ENCODE results near the gene CDK5RAP3. TPM values are rescaled to one million over a fixed set of nuclear protein-coding genes. Genes with fewer than 3 reads are reported as not detected.

CDK5RAP3 gene
- polyA plus RNA-seq, 1 donor from 2014 or later, result 343 TPM

DNA sequence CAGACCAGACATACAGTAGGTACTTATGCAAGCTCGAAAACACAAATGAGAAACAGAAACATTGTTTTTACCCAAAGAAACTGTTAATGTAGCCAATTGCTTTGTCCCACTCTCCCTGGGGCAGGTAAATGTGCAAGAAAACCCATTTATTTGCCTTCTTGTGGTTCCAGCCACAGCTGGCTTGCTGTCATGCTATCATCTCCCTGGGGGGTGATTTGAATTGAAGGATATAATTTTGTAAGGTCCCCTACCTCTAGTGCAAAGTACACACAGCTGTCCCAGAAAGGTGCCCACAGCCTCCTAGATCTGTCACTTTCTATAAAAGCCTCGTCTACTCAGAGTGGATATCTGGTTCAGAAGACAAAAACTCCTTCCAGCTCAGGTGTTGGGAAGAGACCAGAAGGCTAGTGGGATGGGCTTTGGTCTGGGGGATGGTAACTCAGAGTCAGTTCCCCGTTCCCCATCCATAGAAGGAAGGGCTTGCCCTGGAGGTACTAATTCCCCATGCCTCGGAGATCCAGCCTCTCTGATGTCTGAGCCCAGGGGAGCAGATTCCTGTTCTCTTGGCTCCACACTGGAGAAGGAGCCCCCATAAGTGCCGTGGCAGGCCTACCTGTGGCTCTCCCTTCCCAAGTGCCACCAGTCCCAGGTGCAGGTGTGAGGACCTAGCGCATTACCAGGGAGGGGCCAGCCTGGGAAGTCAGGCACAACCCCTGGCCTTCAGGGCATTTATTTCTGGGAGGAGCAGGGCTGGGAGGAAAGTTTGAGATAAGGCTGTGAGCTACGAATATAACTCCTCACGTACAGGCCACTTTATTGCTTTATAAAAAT lies 10.9 kb upstream of the CDK5RAP3 start:
- TF ChIP-seq SMC3 (conservative IDR thresholded peaks at IDR 0.05; ENCODE audit: poor library complexity) (no peak), POLR2AphosphoS5 (IDR thresholded peaks at IDR 0.05) (no peak), MXI1 (conservative IDR thresholded peaks at IDR 0.05; ENCODE audit: poor library complexity, severe bottlenecking) (no peak), RAD21 (conservative IDR thresholded peaks at IDR 0.05) (no peak), TAF1 (IDR thresholded peaks at IDR 0.05; ENCODE audit: low read depth) (no peak), EZH2 (IDR thresholded peaks at IDR 0.05; ENCODE audit: borderline replicate concordance, insufficient read depth, low read length, poor library complexity, severe bottlenecking) (no peak), EP300 (conservative IDR thresholded peaks at IDR 0.05; ENCODE audit: poor library complexity, severe bottlenecking) (no peak)
- TF ChIP-seq, protein P1, sequence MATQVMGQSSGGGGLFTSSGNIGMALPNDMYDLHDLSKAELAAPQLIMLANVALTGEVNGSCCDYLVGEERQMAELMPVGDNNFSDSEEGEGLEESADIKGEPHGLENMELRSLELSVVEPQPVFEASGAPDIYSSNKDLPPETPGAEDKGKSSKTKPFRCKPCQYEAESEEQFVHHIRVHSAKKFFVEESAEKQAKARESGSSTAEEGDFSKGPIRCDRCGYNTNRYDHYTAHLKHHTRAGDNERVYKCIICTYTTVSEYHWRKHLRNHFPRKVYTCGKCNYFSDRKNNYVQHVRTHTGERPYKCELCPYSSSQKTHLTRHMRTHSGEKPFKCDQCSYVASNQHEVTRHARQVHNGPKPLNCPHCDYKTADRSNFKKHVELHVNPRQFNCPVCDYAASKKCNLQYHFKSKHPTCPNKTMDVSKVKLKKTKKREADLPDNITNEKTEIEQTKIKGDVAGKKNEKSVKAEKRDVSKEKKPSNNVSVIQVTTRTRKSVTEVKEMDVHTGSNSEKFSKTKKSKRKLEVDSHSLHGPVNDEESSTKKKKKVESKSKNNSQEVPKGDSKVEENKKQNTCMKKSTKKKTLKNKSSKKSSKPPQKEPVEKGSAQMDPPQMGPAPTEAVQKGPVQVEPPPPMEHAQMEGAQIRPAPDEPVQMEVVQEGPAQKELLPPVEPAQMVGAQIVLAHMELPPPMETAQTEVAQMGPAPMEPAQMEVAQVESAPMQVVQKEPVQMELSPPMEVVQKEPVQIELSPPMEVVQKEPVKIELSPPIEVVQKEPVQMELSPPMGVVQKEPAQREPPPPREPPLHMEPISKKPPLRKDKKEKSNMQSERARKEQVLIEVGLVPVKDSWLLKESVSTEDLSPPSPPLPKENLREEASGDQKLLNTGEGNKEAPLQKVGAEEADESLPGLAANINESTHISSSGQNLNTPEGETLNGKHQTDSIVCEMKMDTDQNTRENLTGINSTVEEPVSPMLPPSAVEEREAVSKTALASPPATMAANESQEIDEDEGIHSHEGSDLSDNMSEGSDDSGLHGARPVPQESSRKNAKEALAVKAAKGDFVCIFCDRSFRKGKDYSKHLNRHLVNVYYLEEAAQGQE (IDR thresholded peaks at IDR 0.05; ENCODE audit: borderline replicate concordance), result no peak
- TF ChIP-seq, protein P2, sequence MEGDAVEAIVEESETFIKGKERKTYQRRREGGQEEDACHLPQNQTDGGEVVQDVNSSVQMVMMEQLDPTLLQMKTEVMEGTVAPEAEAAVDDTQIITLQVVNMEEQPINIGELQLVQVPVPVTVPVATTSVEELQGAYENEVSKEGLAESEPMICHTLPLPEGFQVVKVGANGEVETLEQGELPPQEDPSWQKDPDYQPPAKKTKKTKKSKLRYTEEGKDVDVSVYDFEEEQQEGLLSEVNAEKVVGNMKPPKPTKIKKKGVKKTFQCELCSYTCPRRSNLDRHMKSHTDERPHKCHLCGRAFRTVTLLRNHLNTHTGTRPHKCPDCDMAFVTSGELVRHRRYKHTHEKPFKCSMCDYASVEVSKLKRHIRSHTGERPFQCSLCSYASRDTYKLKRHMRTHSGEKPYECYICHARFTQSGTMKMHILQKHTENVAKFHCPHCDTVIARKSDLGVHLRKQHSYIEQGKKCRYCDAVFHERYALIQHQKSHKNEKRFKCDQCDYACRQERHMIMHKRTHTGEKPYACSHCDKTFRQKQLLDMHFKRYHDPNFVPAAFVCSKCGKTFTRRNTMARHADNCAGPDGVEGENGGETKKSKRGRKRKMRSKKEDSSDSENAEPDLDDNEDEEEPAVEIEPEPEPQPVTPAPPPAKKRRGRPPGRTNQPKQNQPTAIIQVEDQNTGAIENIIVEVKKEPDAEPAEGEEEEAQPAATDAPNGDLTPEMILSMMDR (IDR thresholded peaks at IDR 0.05; ENCODE audit: poor library complexity, severe bottlenecking), result no peak
- H2AFZ ChIP-seq (ENCODE audit: low read depth, low read length), result no peak overlapping the region
- no peaks in the 10 kb centered on the region for H3K9me2 ChIP-seq (ENCODE audit: insufficient read depth, low read length)
- no peak overlapping the region for H3K4me2 ChIP-seq (ENCODE audit: low read length)
- no peaks in the 10 kb centered on the region for H3K79me2 ChIP-seq (replicated peaks; ENCODE audit: insufficient read depth, low read length)
- H3K27ac ChIP-seq (ENCODE audit: low read length), result no peak overlapping the region
- no peak overlapping the region for H3K9ac ChIP-seq (ENCODE audit: low read length)
- no peaks in the 10 kb centered on the region for H3K27me3 ChIP-seq (ENCODE audit: insufficient read depth, low read depth, low read length)
- H4K20me1 ChIP-seq (ENCODE audit: insufficient read depth), result no peaks in the 10 kb centered on the region
- no peaks in the 10 kb centered on the region for H3K36me3 ChIP-seq (ENCODE audit: insufficient read depth, low read length)
- no peak overlapping the region for H3K4me3 ChIP-seq (ENCODE audit: low read length)
- no peaks in the 10 kb centered on the region for H3F3A ChIP-seq (ENCODE audit: insufficient read depth, low read length, poor library complexity, severe bottlenecking)
- no peaks in the 10 kb centered on the region for H3K9me3 ChIP-seq (ENCODE audit: low read length)

DNA sequence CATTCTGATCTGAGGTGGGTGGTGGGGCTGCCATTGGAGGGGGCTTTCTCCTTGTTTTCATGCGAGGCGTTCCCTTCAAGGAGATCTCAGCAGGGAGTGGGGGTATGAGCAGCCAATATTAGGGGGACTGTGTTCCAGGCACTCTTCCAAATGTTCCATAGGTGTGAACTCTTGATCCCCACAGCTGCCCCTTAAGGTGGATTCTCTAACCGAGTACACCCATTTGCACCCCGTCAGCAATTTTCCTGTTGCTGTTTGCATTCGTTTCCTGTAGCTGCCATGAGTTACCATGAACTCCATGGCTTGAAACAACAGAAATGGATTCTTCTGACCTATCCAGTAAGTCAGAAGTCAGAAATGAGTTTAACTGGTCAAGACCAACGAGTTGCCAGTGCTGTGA lies 9.5 kb upstream of the CDK5RAP3 start:
- H3K9ac ChIP-seq (ENCODE audit: low read length), result no peak overlapping the region
- H3K4me2 ChIP-seq (ENCODE audit: low read length), result no peak overlapping the region
- H3K9me2 ChIP-seq (ENCODE audit: insufficient read depth, low read length), result no peaks in the 10 kb centered on the region
- H3K79me2 ChIP-seq (replicated peaks; ENCODE audit: insufficient read depth, low read length), result no peaks in the 10 kb centered on the region
- no peaks in the 10 kb centered on the region for H3K36me3 ChIP-seq (ENCODE audit: insufficient read depth, low read length)
- H4K20me1 ChIP-seq (ENCODE audit: insufficient read depth), result no peaks in the 10 kb centered on the region
- no peak overlapping the region for H3K27ac ChIP-seq (ENCODE audit: low read length)
- no peaks in the 10 kb centered on the region for H3F3A ChIP-seq (ENCODE audit: insufficient read depth, low read length, poor library complexity, severe bottlenecking)
- H2AFZ ChIP-seq (ENCODE audit: low read depth, low read length), result no peak overlapping the region
- H3K27me3 ChIP-seq (ENCODE audit: insufficient read depth, low read depth, low read length), result no peaks in the 10 kb centered on the region
- H3K9me3 ChIP-seq (ENCODE audit: low read length), result no peaks in the 10 kb centered on the region
- TF ChIP-seq RAD21 (conservative IDR thresholded peaks at IDR 0.05) (no peak), EP300 (conservative IDR thresholded peaks at IDR 0.05; ENCODE audit: poor library complexity, severe bottlenecking) (no peak), MXI1 (conservative IDR thresholded peaks at IDR 0.05; ENCODE audit: poor library complexity, severe bottlenecking) (no peak), POLR2AphosphoS5 (IDR thresholded peaks at IDR 0.05) (no peak), TAF1 (IDR thresholded peaks at IDR 0.05; ENCODE audit: low read depth) (no peak), SMC3 (conservative IDR thresholded peaks at IDR 0.05; ENCODE audit: poor library complexity) (no peak), EZH2 (IDR thresholded peaks at IDR 0.05; ENCODE audit: borderline replicate concordance, insufficient read depth, low read length, poor library complexity, severe bottlenecking) (no peak)
- TF ChIP-seq, protein P2 (IDR thresholded peaks at IDR 0.05; ENCODE audit: poor library complexity, severe bottlenecking), result no peak
- TF ChIP-seq, protein P1 (IDR thresholded peaks at IDR 0.05; ENCODE audit: borderline replicate concordance), result no peak
- no peak overlapping the region for H3K4me3 ChIP-seq (ENCODE audit: low read length)
